Immature natural killer cell (primary cell): ENCODE data around the gene PKD1. TPM values are rescaled to one million over a fixed set of nuclear protein-coding genes. Genes with fewer than 3 reads are reported as not detected.

Experiments used
- DNase-seq, 3 donors: peaks; one replicate each; pipeline ENCODE4 v3.0.0; 2022; ENCODE audit warnings: mixed read lengths in 1 of 3
- H3K27ac Mint-ChIP-seq, 6 donors: one replicate each; pipeline ENCODE4 v1.8.0; 2020; ENCODE audit warnings: mixed read lengths in 6 of 6, mild to moderate bottlenecking in 5 of 6, inconsistent platforms in 4 of 6, moderate library complexity in 3 of 6
- H3K27me3 Mint-ChIP-seq, 3 donors: one replicate each; pipeline ENCODE4 v1.8.0; 2020 to 2021; ENCODE audit warnings: low read depth in 3 of 3, mild to moderate bottlenecking in 3 of 3, mixed read lengths in 3 of 3, moderate library complexity in 3 of 3, inconsistent platforms in 1 of 3
- H3K36me3 Mint-ChIP-seq, 3 donors: one replicate each; pipeline ENCODE4 v1.8.0; 2020; ENCODE audit warnings: mixed read lengths in 3 of 3, inconsistent platforms in 2 of 3, mild to moderate bottlenecking in 2 of 3
- H3K4me1 Mint-ChIP-seq, 2 donors: one replicate each; pipeline ENCODE4 v1.8.0; 2020; ENCODE audit warnings: inconsistent platforms in 2 of 2, mild to moderate bottlenecking in 2 of 2, mixed read lengths in 2 of 2, moderate library complexity in 1 of 2
- H3K4me3 Mint-ChIP-seq, 5 donors: one replicate each; pipeline ENCODE4 v1.8.0; 2020; ENCODE audit warnings: mild to moderate bottlenecking in 5 of 5, mixed read lengths in 5 of 5, inconsistent platforms in 3 of 5, moderate library complexity in 3 of 5
- H3K9me3 Mint-ChIP-seq, 6 donors: one replicate each; pipeline ENCODE4 v1.8.0; 2020; ENCODE audit warnings: mild to moderate bottlenecking in 6 of 6, mixed read lengths in 6 of 6, inconsistent platforms in 4 of 6, moderate library complexity in 3 of 6
- polyA plus RNA-seq, 3 donors: library from polyadenylated mRNA; unstranded; fragments of 300-500 nt; fragmentation: Illumina TruSeq; gene quantifications; one replicate each; pipeline ENCODE4 v1.2.3, GENCODE V29; 2021

The PKD1 gene
- polyA plus RNA-seq, 3 donors from 2014 or later, result 2.7 to 6.7 (median 2.8) TPM

- H3K4me1 Mint-ChIP-seq, result peaks cover 10 to 13% of the 10 kb centered on the region in 2 donors
- no peak for DNase-seq
- H3K36me3 Mint-ChIP-seq, result no peaks in the 10 kb centered on the region
- peaks cover 0 to 1% (median 1%) of the 10 kb centered on the region in 3 donors for H3K27me3 Mint-ChIP-seq
- no peaks in the 10 kb centered on the region for H3K9me3 Mint-ChIP-seq
- peak overlapping the region in 1 of 6 donors; percentile 64 for H3K27ac Mint-ChIP-seq
- no peak overlapping the region for H3K4me3 Mint-ChIP-seq
Observed at GRCh38 chr16:2161911-2162310, 26.2 kb upstream of the PKD1 start.

GRCh38 chr16:2160915-2161551, 25.3 kb upstream of the PKD1 start:
- no peaks in the 10 kb centered on the region for H3K36me3 Mint-ChIP-seq
- no peaks in the 10 kb centered on the region for H3K9me3 Mint-ChIP-seq
- no peak overlapping the region for H3K27ac Mint-ChIP-seq
- no peak overlapping the region for H3K4me3 Mint-ChIP-seq
- H3K4me1 Mint-ChIP-seq, result peaks cover 19 to 22% of the 10 kb centered on the region in 2 donors
- H3K27me3 Mint-ChIP-seq, result peaks cover 0 to 4% (median 1%) of the 10 kb centered on the region in 3 donors
- no peak for DNase-seq

GRCh38 chr16:2159175-2159838, 23.6 kb upstream of the PKD1 start:
- Mint-ChIP-seq H3K27ac (no peak overlapping the region), H3K9me3 (no peaks in the 10 kb centered on the region), H3K4me1 (peaks cover 32 to 36% of the 10 kb centered on the region in 2 donors), H3K4me3 (no peak overlapping the region), H3K27me3 (peaks cover 7 to 12% (median 9%) of the 10 kb centered on the region in 3 donors), H3K36me3 (no peaks in the 10 kb centered on the region)
- DNase-seq, result no peak

GRCh38 chr16:2158262-2158638, 22.6 kb upstream of the PKD1 start:
- no peak for DNase-seq
- Mint-ChIP-seq H3K9me3 (no peaks in the 10 kb centered on the region), H3K27ac (no peak overlapping the region), H3K4me3 (peak overlapping the region in 1 of 5 donors; percentile 95), H3K27me3 (peaks cover 7 to 12% (median 9%) of the 10 kb centered on the region in 3 donors), H3K4me1 (peaks cover 43 to 46% of the 10 kb centered on the region in 2 donors), H3K36me3 (no peaks in the 10 kb centered on the region)

DNA sequence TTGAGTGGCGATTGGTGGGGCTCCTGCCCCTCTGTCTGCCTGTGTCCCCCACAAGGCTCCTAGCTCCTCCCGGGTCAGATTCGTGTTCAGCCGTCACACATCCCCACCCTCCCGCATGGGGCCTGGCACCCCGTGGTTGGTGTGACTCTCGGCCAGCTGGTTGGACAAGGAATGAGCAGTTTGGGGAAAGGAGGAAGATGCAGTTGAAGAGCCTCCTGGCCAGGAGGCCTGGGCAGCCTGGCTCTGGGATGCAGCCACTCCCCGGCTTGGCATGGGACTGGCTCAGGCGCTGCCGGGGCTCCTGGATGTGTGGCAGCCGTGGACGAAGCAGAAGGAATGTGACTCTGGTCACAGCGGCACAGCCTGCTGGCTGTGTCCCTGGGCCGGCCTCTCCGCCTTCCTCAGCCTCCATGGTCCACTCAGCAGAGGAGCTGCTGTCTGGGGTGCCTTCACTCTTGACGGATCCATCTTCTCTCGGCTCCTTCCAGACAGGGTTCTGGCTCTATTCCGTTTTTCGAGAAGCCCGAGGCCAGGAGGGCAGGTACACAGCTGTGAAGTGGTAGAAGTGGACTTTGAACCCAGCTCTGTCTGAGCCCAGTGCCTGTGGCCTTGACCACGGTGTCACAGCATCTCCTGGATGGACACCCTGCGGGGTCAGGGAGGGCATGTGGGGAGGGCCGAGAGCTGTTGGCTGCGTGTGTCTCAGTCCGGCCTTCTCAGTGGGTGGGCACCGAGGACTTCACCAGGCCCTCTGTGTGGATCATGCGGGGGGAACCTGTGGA, 22.0 kb upstream of the PKD1 start:
- Mint-ChIP-seq H3K36me3 (no peaks in the 10 kb centered on the region), H3K4me3 (peak overlapping the region in 4 of 5 donors; percentile 87 to 95 (median 90)), H3K9me3 (no peaks in the 10 kb centered on the region), H3K27me3 (peaks cover 7 to 12% (median 9%) of the 10 kb centered on the region in 3 donors), H3K4me1 (peaks cover 46 to 49% of the 10 kb centered on the region in 2 donors), H3K27ac (no peak overlapping the region)
- DNase-seq, result no peak

- Mint-ChIP-seq H3K27me3 (peaks cover 7 to 10% (median 9%) of the 10 kb centered on the region in 3 donors), H3K4me1 (peaks cover 46 to 49% of the 10 kb centered on the region in 2 donors), H3K4me3 (peak overlapping the region; percentile 87 to 97 (median 92)), H3K9me3 (no peaks in the 10 kb centered on the region), H3K36me3 (no peaks in the 10 kb centered on the region), H3K27ac (peak overlapping the region in 4 of 6 donors; percentile 61 to 72 (median 66))
- no peak for DNase-seq
Observed at GRCh38 chr16:2156849-2157224, 21.1 kb upstream of the PKD1 start.

GRCh38 chr16:2155977-2156848, 20.5 kb upstream of the PKD1 start:
- Mint-ChIP-seq H3K4me1 (peaks cover 46 to 49% of the 10 kb centered on the region in 2 donors), H3K4me3 (peak overlapping the region; percentile 87 to 97 (median 92)), H3K27me3 (peaks cover 7 to 12% (median 9%) of the 10 kb centered on the region in 3 donors), H3K36me3 (no peaks in the 10 kb centered on the region), H3K9me3 (no peaks in the 10 kb centered on the region), H3K27ac (peak overlapping the region; percentile 66 to 93 (median 88))
- no peak for DNase-seq

DNA sequence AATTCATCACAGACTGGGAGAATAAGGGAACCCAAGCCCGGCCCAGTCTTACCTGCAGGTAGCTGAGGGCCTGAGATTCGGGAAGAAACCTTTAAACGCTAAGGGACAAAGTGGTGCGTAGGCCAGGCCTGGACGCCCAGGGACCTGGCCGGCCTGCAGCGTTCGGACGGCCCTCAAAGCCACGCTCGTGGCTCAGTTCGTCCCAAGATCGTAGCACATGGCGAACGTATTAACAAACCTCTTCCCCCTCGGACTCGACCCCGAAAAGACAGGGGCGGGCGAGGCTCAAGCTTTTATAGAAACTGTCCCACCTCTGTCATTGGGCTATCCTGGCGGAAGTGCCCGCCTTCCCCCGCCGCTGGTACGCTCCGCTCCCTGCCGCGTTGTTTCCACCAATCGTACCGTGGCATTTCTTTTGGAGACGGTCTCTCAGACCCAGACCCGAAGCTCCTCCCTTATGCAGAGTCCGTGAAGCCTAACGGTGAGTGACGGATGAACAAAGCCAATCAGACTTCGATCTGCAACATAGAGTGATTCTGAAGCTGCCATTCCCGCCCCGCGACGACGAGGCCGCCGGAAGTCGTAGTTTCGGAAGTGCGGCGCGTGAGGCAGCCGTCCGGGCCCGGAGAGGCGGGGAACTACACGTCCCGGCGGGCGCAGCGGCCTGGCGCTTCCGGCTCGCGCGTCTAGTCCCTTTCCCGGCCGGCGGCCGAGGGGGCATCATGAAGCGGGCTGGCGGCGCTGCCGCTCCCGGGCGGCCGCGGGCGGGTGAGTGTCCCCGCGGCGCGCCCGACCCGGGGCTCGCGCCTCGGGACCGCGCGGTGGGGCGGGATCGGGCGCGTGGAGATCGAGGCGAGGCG, 19.6 kb upstream of the PKD1 start, which contains the start of gene TRAF7:
TRAF7 (plus strand) TSS at position 692 of the 860 bp plus-strand sequence. CDS start 8,139 bp downstream, outside the sequence.
- no peaks in the 10 kb centered on the region for H3K36me3 Mint-ChIP-seq
- H3K9me3 Mint-ChIP-seq, result no peaks in the 10 kb centered on the region
- H3K27me3 Mint-ChIP-seq, result peaks cover 7 to 12% (median 9%) of the 10 kb centered on the region in 3 donors
- peaks cover 46 to 49% of the 10 kb centered on the region in 2 donors for H3K4me1 Mint-ChIP-seq
- peak within 1 kb of the TSS; percentile 88 to 97 (median 92) for H3K4me3 Mint-ChIP-seq
- H3K27ac Mint-ChIP-seq, result peak within 1 kb of the TSS; percentile 66 to 93 (median 88)
- DNase-seq, result peak; percentile 98 to 99 (median 99)

DNA sequence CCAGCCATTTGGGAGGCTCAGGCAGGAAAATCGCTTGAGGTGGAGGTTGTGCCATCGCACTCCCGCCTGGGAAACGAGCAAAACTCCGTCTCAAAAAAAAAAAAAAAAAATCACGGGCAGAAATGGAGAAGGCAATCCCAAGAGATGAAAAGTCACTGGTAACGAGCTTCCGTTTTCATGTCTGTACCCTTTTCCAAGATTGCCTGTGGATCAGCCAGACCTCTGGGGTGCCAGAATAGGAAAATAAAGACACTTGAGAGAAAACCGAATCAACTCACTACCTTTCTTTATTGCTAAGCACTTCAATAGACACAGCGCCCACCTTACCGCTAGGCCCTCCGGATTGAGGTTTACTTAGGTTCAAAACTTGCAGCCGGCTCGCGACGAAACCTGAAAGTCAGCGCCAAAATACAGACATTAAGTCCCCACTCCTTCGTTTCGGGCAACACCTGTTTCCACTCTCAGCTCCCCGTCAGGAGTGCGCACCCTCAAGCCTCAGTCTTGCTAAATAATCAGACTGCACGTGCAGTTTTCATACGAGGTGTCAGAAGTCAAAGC, 18.9 kb upstream of the PKD1 start:
- H3K27me3 Mint-ChIP-seq, result peaks cover 7 to 12% (median 9%) of the 10 kb centered on the region in 3 donors
- H3K9me3 Mint-ChIP-seq, result no peaks in the 10 kb centered on the region
- no peaks in the 10 kb centered on the region for H3K36me3 Mint-ChIP-seq
- no peak for DNase-seq
- H3K4me3 Mint-ChIP-seq, result peak overlapping the region; percentile 79 to 89 (median 87)
- H3K4me1 Mint-ChIP-seq, result peaks cover 49 to 50% of the 10 kb centered on the region in 2 donors
- H3K27ac Mint-ChIP-seq, result peak overlapping the region; percentile 66 to 91 (median 85)

DNA sequence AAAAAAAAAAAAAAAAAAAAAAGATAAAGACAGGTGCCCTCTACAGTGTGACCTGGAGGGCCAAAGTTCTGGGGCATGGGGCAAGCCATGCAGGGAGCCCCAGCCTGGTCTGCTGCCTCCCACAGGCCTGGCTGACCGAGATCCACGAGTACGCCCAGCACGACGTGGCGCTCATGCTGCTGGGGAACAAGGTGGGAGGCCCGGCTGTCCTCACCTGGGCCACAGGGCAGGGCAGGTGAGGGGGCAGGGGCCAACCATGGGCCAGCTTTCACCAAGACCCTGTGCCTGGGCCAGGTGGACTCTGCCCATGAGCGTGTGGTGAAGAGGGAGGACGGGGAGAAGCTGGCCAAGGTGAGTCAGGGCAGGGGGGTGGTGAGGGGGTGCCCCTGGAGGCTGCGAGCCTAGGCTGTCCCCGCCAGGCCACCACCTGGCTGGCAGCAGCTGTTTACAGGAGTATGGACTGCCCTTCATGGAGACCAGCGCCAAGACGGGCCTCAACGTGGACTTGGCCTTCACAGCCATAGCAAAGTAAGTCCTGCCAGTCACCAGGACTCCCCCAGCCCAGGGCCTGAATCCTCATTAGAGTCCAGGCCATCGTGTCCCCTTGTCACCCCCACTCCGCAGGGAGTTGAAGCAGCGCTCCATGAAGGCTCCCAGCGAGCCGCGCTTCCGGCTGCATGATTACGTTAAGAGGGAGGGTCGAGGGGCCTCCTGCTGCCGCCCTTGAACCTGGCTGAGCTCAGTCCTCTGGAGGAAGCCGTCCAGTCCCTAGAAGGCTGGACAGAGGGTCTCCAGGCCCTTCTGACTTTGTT, 17.2 kb upstream of the PKD1 start:
- Mint-ChIP-seq H3K27me3 (peaks cover 5 to 12% (median 9%) of the 10 kb centered on the region in 3 donors), H3K27ac (peak overlapping the region in 2 of 6 donors; percentile 7 to 72), H3K4me3 (peak overlapping the region; percentile 74 to 89 (median 81)), H3K4me1 (peaks cover 43 to 46% of the 10 kb centered on the region in 2 donors), H3K36me3 (no peaks in the 10 kb centered on the region), H3K9me3 (no peaks in the 10 kb centered on the region)
- no peak for DNase-seq
